Measurements from ENCODE around the gene KIAA0513. TPM values are rescaled to one million over a fixed set of nuclear protein-coding genes. Genes with fewer than 3 reads are reported as not detected.

The KIAA0513 gene
- total RNA-seq, 4 donors from 2014 or later, result 6.2 to 8.4 (median 7.5) TPM

GRCh38 chr16:85041219-85042166 lies 13.9 kb downstream of the KIAA0513 start:
- no peak for DNase-seq
- H3K4me3 ChIP-seq (replicated peaks in 1 of 3), result no peak overlapping the region
- H3K9me3 ChIP-seq, result no peaks in the 10 kb centered on the region
- H3K27me3 ChIP-seq, result no peaks in the 10 kb centered on the region
- H3K27ac ChIP-seq, result no peak overlapping the region
- H3K36me3 ChIP-seq, result no peaks in the 10 kb centered on the region
- no peaks in the 10 kb centered on the region for H3K4me1 ChIP-seq
- intact Hi-C loops (cut with DNase I), result no loop called here
- TF ChIP-seq CTCF (IDR thresholded peaks at IDR 0.05) (no peak), POLR2A (IDR thresholded peaks at IDR 0.05) (no peak)
- WGBS, 2 donors, result 91% methylated on average over 27 of the region's 27 CpGs

GRCh38 chr16:85042167-85042526 lies 14.6 kb downstream of the KIAA0513 start:
- DNase-seq, result no peak
- H3K36me3 ChIP-seq, result no peaks in the 10 kb centered on the region
- intact Hi-C loops (cut with DNase I), result no loop called here
- H3K27ac ChIP-seq, result no peak overlapping the region
- H3K4me3 ChIP-seq (replicated peaks in 1 of 3), result no peak overlapping the region
- H3K27me3 ChIP-seq, result no peaks in the 10 kb centered on the region
- no peaks in the 10 kb centered on the region for H3K9me3 ChIP-seq
- 80 to 84% methylated on average over 6 of the region's 6 CpGs for WGBS, 2 donors
- no peak for TF ChIP-seq CTCF (IDR thresholded peaks at IDR 0.05)
- no peak for TF ChIP-seq POLR2A (IDR thresholded peaks at IDR 0.05)
- H3K4me1 ChIP-seq, result peaks cover 5% of the 10 kb centered on the region in 2 donors

- intact Hi-C loops (cut with DNase I), result no loop called here
- no peaks in the 10 kb centered on the region for H3K36me3 ChIP-seq
- H3K4me1 ChIP-seq, result peaks cover 6 to 10% of the 10 kb centered on the region in 2 donors
- 89 to 96% methylated on average over 6 of the region's 6 CpGs for WGBS, 2 donors
- no peaks in the 10 kb centered on the region for H3K9me3 ChIP-seq
- no peak for DNase-seq
- no peaks in the 10 kb centered on the region for H3K27me3 ChIP-seq
- no peak overlapping the region for H3K4me3 ChIP-seq (replicated peaks in 1 of 3)
- TF ChIP-seq POLR2A (IDR thresholded peaks at IDR 0.05) (no peak), CTCF (IDR thresholded peaks at IDR 0.05) (no peak)
- H3K27ac ChIP-seq, result no peak overlapping the region
Observed at GRCh38 chr16:85042606-85043005, 15.0 kb downstream of the KIAA0513 start.

- 95 to 98% methylated on average over 5 of the region's 5 CpGs for WGBS, 2 donors
- intact Hi-C loops (cut with DNase I), result no loop called here
- H3K4me1 ChIP-seq, result peaks cover 6 to 11% of the 10 kb centered on the region in 2 donors
Observed at GRCh38 chr16:85045077-85045476, 17.5 kb downstream of the KIAA0513 start.

More at GRCh38 chr16:85045077-85045476, 17.5 kb downstream of the KIAA0513 start:
- Histone ChIP-seq H3K4me3 (replicated peaks in 1 of 3) (no peak overlapping the region), H3K9me3 (no peaks in the 10 kb centered on the region), H3K27me3 (no peaks in the 10 kb centered on the region), H3K36me3 (no peaks in the 10 kb centered on the region), H3K27ac (no peak overlapping the region)
- TF ChIP-seq CTCF (IDR thresholded peaks at IDR 0.05) (no peak), POLR2A (IDR thresholded peaks at IDR 0.05) (no peak)
- DNase-seq, result no peak

All from thyroid gland (tissue), 4 donors.